ENCODE measurements around the gene MEIOC.
"Not testable (repeated sequence)": the region's sequence is repeated elsewhere in the genome, so short reads cannot be mapped to it uniquely, and the experiment has no call there.

The MEIOC gene

DNA sequence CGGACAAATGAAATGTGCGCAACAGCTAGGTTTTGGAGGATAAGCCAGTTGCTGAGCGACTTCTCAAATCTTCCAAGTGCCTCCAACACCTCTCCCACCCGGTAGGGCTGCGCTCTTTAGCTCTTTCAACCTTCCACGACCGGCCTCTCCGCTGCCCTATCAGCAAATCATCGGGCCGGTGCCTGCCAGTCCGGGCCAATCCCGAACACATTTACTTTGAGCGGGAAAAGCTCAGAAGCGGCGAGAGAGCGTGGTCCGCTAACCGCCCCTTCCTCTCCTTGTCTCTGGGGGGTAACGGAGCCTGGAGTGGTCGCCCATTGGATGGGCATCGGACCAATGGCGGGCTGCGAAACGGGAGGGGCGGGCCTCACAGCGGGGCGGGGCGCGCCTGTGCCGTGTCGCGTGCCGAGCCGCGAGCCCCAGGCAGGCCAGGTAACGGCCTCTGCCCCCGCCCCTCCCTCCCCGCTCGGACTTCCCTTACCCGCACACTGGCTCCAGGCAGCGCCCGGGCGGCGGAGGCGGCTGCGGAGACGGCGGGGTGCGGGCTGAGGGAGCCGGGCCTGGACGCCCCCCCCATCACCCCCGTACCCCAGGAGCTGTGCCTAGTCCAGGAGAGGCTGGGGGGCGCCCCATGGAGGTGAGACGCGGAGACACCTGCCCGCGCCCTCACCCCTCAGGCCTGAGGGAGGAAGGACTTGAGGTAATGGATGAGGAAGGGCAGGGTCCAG lies at the start of gene MEIOC:
Gene MEIOC (plus strand): TSS at position 486 of the 728 bp plus-strand sequence. CDS start 146 bp downstream, at position 632.
- peak; percentile 84 to 85 for ATAC-seq (replicated peaks)
- H3K27me3 Mint-ChIP-seq: peaks cover 36 to 57% of the 10 kb centered on the region in 2 donors

GRCh38 chr17:44606658-44607057 lies 49.6 kb upstream of the MEIOC start:
- Mint-ChIP-seq H3K27ac (no peak overlapping the region), H3K9me3 (no peaks in the 10 kb centered on the region), H3K36me3 (no peaks in the 10 kb centered on the region), H3K4me3 (no peak overlapping the region), H3K4me1 (peaks cover 0 to 1% of the 10 kb centered on the region in 2 donors), H3K27me3 (peaks cover 22 to 34% of the 10 kb centered on the region in 2 donors)
- no peak for DNase-seq
- no peak for ATAC-seq (replicated peaks)

More for the DNA sequence above, at the start of gene MEIOC:
- DNase-seq: peak; percentile 7
- peak within 1 kb of the TSS; percentile 70 to 78 for H3K4me3 Mint-ChIP-seq
- H3K9me3 Mint-ChIP-seq: peaks cover 0 to 3% of the 10 kb centered on the region in 2 donors
- H3K36me3 Mint-ChIP-seq: peaks cover 2 to 5% of the 10 kb centered on the region in 2 donors
- H3K27ac Mint-ChIP-seq: no peak within 1 kb of the TSS
- H3K4me1 Mint-ChIP-seq: peaks cover 0 to 2% of the 10 kb centered on the region in 2 donors

DNA sequence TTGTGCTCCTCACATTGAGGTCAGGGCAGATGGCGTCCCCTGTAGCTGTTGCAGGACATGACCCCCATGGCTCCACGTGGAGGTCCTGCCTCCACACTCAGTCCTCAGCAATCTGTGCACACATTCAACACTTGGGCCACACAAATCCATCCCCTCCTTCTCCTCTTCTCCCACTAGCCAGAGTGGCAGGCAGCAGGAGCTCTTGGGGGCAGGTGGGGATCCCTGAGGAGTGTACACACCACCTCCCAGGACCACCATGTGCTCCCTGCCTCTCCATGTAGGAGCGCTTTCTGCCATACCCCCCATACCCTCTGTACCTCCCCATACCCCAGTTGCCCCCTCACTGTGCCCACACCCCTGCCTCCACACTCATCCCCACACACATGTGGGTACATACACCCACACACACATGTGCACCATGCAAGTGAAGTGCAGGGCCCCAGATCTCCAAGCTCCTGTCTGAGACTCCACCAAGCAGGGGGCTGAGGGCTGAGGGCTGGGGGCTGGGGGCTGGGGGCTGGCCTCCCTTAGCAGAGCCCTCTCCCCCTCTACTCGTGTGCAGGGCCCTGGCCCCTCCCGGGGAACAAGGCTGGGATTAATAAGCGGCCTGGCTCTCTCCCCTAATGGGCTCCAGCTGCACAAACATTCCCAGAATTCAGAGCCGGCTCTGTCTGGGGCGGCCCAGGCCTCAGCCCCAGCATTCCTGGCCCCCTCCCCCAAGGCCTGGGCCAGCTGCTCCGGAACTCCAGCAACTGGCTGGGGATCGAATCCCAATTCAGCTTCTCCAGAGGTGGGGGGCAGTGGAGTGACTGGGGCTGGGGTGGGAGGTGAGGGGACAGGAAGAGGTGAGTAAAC lies 48.2 kb upstream of the MEIOC start:
- Mint-ChIP-seq H3K9me3 (no peaks in the 10 kb centered on the region), H3K27ac (peak overlapping the region; percentile 37), H3K4me3 (no peak overlapping the region), H3K27me3 (peaks cover 15 to 35% of the 10 kb centered on the region in 2 donors), H3K36me3 (no peaks in the 10 kb centered on the region), H3K4me1 (peaks cover 0 to 1% of the 10 kb centered on the region in 2 donors)
- no peak for ATAC-seq (replicated peaks)
- no peak for DNase-seq

DNA sequence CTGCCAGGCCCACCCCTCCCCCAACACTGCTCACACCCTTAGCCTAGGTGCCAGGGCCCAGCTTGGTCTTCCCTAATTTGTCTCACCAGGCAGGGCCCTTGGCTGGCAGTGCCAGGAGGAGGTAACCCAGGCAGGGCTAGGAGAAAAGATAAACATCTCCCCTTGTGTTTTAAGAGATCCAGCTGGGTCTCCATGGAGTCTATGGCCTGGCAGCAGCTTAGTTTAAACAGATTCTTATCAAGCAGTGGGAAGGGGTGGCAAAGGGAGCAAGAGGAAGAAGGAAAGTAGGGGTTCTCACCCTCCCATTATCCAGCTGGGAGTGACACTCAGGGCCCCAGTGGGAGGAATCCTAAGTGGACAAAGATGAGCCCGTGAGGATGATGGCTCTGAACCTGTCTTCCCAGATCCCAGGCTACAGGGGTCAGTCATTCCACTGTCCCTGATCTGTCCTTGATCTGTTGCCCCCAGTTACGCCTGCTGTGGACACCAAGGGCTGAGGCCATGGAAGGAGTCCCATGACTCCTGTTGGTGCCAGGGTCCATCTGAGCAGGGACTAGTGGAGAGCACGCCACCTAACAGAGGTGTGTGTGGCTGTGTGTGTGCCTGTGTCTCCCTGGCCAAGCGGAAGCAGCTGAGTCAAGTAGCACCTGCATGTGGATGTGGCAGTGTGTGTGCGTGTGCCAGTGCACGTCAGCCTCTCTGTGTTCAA lies 47.4 kb upstream of the MEIOC start:
- Mint-ChIP-seq H3K27ac (no peak overlapping the region), H3K4me1 (peaks cover under 1 to 1% of the 10 kb centered on the region in 2 donors), H3K9me3 (no peaks in the 10 kb centered on the region), H3K27me3 (peaks cover 15 to 34% of the 10 kb centered on the region in 2 donors), H3K36me3 (no peaks in the 10 kb centered on the region), H3K4me3 (no peak overlapping the region)
- DNase-seq (no peak), ATAC-seq (replicated peaks) (no peak)

DNA sequence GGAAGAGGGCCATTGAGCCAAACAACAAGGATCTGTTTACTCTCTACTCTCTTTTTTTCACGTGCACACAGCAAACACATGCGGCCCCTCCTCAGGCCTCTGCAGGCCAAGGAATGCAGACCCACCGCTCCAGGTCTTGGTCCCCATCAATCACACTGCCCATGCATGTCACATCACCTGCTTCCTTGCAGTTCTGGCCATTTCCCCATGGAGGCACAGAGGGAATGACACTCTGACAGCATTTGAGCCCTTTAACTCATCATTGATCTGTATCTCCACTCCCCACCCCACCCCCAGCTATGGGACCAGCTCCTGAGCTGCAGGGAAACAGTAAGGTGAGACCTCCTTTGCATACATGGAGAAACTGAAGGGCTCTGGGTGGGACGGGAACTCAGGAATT lies 45.9 kb upstream of the MEIOC start:
- H3K27ac Mint-ChIP-seq: no peak overlapping the region
- H3K9me3 Mint-ChIP-seq: no peaks in the 10 kb centered on the region
- no peaks in the 10 kb centered on the region for H3K36me3 Mint-ChIP-seq
- DNase-seq (no peak), ATAC-seq (replicated peaks) (no peak)
- peaks cover 7 to 10% of the 10 kb centered on the region in 2 donors for H3K4me1 Mint-ChIP-seq
- H3K4me3 Mint-ChIP-seq: no peak overlapping the region
- peaks cover 22 to 28% of the 10 kb centered on the region in 2 donors for H3K27me3 Mint-ChIP-seq

- Mint-ChIP-seq H3K27ac (no peak overlapping the region), H3K27me3 (peaks cover 23 to 28% of the 10 kb centered on the region in 2 donors), H3K4me1 (peaks cover 7 to 10% of the 10 kb centered on the region in 2 donors), H3K36me3 (no peaks in the 10 kb centered on the region), H3K9me3 (no peaks in the 10 kb centered on the region), H3K4me3 (no peak overlapping the region)
- ATAC-seq (replicated peaks): no peak
- no peak for DNase-seq
Measured at GRCh38 chr17:44610871-44611270, 45.4 kb upstream of the MEIOC start.

DNA sequence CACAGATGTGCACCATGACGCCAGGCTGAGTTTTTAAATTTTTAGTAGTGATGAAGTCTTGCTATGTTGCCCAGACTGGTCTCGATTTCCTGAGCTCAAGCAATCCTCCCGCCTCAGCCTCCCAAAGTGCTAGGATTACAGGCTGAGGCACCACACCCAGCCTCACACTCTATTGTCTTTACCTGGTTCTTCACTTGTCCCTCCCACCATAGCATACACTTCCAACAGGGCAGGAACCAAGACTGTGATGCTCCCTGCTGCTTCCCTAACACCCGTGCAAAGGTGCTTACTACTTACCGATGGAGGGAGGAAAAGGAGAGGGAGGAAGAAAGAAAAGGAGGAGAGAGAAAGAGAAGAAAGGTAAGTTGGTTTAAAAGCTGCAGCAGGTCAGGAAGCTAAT lies 41.4 kb upstream of the MEIOC start:
- H3K27me3 Mint-ChIP-seq: peaks cover 27% of the 10 kb centered on the region in 2 donors
- H3K4me1 Mint-ChIP-seq: peaks cover 7 to 9% of the 10 kb centered on the region in 2 donors
- DNase-seq: no peak
- H3K27ac Mint-ChIP-seq: no peak overlapping the region
- no peaks in the 10 kb centered on the region for H3K9me3 Mint-ChIP-seq
- no peak for ATAC-seq (replicated peaks)
- H3K36me3 Mint-ChIP-seq: no peaks in the 10 kb centered on the region
- no peak overlapping the region for H3K4me3 Mint-ChIP-seq

DNA sequence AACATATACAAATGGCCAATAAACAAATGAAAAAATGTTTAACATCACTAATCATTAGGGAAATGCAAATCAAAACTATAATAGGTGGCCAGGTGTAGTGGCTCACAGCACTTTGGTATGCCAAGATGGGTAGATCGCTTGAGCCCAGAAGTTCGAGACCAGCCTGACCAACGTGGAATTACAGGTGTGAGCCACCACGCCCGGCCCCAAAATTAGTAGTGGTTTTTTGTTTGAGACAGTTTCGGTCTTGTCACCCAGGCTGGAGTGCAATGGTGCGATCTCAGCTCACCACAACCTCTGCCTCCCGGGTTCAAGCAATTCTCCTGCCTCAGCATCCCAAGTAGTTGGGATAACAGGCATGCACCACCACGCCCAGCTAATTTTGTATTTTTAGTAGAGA lies 37.6 kb upstream of the MEIOC start:
- H3K4me1 Mint-ChIP-seq; H3K36me3 Mint-ChIP-seq; H3K27ac Mint-ChIP-seq; H3K9me3 Mint-ChIP-seq; H3K4me3 Mint-ChIP-seq; ATAC-seq (replicated peaks); DNase-seq: not testable (repeated sequence)
- peaks cover 23 to 31% of the 10 kb centered on the region in 2 donors for H3K27me3 Mint-ChIP-seq

DNA sequence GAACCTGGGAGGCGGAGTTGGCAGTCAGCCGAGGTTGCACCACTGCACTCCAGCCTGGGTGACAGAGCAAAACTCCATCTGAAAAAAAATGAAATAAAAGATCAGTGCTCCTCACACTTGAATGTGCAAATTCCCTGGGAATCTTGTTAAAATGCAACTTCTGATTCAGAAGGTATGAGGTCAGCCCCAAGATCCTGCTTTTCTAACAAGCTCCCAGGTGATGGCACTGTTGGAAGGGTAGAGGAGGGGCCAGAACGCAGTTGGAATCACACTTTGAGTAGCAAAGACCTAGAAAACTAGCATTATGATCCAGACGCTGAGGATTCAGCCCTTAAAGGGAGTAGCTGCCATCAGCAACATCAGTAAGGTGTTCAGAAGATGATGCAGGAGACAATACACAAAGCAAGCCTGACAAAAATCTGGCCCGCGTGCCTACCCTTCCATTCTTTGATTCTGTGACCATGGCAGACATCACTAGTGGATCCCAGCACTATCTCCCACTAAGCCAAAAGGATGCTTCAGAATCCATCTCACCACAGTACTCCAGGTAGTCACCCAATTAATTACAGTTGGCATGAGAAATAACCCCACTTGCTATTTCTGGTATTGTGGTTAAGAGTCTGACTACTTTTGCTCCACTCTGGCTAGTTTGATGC lies 33.1 kb upstream of the MEIOC start:
- Mint-ChIP-seq H3K4me1 (peaks cover 4 to 5% of the 10 kb centered on the region in 2 donors), H3K36me3 (no peaks in the 10 kb centered on the region), H3K27ac (no peak overlapping the region), H3K27me3 (peaks cover 4 to 18% of the 10 kb centered on the region in 2 donors), H3K9me3 (no peaks in the 10 kb centered on the region), H3K4me3 (no peak overlapping the region)
- DNase-seq (no peak), ATAC-seq (replicated peaks) (no peak)

GRCh38 chr17:44627513-44628242 lies 28.6 kb upstream of the MEIOC start:
- no peaks in the 10 kb centered on the region for H3K36me3 Mint-ChIP-seq
- peak overlapping the region; percentile 94 for H3K27ac Mint-ChIP-seq
- DNase-seq: no peak
- peaks cover 12 to 13% of the 10 kb centered on the region in 2 donors for H3K4me1 Mint-ChIP-seq
- no peak for ATAC-seq (replicated peaks)
- H3K9me3 Mint-ChIP-seq: no peaks in the 10 kb centered on the region
- peaks cover 0 to 4% of the 10 kb centered on the region in 2 donors for H3K27me3 Mint-ChIP-seq
- H3K4me3 Mint-ChIP-seq: peak overlapping the region; percentile 84

DNA sequence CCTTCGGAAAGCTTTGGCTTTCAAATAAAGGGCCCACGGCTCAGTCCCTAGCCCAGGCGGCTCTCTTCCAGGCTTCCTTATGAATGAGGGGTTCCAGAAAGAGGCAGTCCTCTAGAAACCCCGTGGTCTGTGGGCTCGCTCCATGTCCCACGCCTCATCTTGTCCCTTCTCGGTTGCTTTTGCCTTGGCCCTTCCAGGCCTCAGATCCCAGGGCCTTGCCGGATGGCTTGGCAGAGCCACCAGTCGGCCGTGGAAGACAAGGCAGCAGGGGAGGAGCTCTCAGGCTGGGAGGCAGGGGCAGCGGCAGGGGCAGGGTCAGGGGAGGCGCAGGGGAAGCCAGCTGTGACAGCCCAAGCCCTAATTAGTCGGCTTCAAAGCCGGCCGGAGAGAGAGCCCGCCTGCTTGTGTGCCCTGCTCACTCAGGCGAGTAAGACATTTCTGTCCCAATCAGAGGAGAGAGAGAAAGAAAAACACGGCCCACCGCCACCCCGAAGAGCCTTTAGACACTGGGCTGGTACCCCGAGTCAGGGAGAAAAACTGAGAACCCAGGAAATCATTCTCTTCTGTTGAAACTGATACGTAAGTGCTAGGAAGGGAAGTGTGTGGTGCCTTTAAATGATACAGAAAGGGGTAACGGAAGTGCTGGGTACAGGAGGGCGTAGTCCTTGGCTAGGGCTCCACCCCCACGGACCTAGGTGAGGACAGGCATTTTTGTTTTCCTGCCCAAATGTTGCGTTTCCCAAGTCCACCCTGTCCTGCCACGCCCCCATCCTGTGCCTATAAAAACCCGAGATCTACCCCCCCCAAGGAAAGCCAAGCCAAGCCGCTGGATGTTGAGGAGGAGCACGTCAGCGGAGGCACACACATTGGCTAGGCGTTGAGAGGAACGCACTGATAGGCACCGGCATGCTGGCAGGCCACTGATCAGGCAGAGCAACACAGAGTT lies 27.8 kb upstream of the MEIOC start:
- DNase-seq (peak; percentile 36), ATAC-seq (replicated peaks) (peak; percentile 93 to 94)
- Mint-ChIP-seq H3K27me3 (peaks cover 0 to 4% of the 10 kb centered on the region in 2 donors), H3K36me3 (no peaks in the 10 kb centered on the region), H3K4me3 (peak overlapping the region; percentile 84), H3K27ac (peak overlapping the region; percentile 94), H3K4me1 (peaks cover 12 to 13% of the 10 kb centered on the region in 2 donors), H3K9me3 (no peaks in the 10 kb centered on the region)

- no peak for DNase-seq
- H3K9me3 Mint-ChIP-seq: no peaks in the 10 kb centered on the region
- H3K27ac Mint-ChIP-seq: no peak overlapping the region
- ATAC-seq (replicated peaks): no peak
- no peak overlapping the region for H3K4me3 Mint-ChIP-seq
- H3K4me1 Mint-ChIP-seq: peaks cover 12 to 13% of the 10 kb centered on the region in 2 donors
- peaks cover 0 to 4% of the 10 kb centered on the region in 2 donors for H3K27me3 Mint-ChIP-seq
- H3K36me3 Mint-ChIP-seq: no peaks in the 10 kb centered on the region
Measured at GRCh38 chr17:44629314-44629713, 27.0 kb upstream of the MEIOC start.

Measured in stimulated activated naive B cell treated with anti-CD40 and anti-IgM and Interleukin-4, amounts not matched to agents 10 μg/mL and 1 μg/mL and 100 μg/mL, for 72 hours (primary cell).